ENCODE measurements around the gene CHCT1. TPM values are rescaled to one million over a fixed set of nuclear protein-coding genes. Genes with fewer than 3 reads are reported as not detected.
A peak's percentile ranks its signal among the peaks of the same experiment; 100 is the strongest.

Gene CHCT1
- total RNA-seq, 1 experiment from 2014 or later, result not detected

DNA sequence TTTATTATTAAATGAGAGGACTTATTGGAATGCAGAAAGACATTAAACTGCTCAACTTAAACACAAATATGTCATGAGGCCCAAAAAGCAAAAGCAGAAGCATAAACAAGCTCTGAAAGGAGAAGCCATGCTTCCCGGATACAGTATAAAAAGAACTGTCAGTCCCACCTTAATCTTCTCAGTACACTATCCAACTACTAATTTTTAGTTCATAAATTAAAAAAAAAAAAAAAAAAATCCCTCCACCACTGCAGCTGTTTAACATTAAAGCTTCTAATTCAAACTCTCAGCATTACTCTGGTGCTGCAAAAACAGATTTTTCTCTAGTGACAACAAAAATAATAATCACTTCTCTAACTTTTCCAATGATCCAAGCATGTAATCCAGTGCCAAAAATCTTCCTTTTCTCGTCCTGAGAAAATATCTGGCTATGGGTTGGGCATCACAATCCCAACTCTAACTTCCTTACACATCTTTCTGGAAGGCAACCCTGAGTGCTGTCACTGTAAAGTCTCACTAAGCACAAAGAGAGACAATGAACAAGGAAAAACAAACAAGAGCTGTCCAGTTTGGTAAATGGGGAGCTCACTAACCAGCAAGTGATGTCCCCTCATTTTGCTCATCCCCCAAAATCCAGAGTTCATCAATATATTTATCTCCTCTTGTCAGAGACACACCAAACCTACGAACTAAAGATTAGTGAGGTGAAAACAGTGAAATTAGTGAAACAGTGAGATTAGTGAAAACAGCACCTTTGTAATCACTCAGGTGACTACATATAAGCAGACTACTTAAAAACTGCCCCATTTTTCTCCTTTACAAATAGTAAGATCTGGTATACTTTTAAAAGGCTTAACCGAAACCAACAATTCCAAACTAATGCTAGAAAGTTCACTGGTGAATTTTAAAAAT, 35.9 kb upstream of the CHCT1 start:
- ChIA-PET CTCF (interaction anchor here (0.6 kb wide), 1 partner anchor 30 kb away, joined by 3 read pairs; no protein-coding TSS in a partner anchor), POLR2A (no interaction called here)
- TF ChIP-seq, protein P1, sequence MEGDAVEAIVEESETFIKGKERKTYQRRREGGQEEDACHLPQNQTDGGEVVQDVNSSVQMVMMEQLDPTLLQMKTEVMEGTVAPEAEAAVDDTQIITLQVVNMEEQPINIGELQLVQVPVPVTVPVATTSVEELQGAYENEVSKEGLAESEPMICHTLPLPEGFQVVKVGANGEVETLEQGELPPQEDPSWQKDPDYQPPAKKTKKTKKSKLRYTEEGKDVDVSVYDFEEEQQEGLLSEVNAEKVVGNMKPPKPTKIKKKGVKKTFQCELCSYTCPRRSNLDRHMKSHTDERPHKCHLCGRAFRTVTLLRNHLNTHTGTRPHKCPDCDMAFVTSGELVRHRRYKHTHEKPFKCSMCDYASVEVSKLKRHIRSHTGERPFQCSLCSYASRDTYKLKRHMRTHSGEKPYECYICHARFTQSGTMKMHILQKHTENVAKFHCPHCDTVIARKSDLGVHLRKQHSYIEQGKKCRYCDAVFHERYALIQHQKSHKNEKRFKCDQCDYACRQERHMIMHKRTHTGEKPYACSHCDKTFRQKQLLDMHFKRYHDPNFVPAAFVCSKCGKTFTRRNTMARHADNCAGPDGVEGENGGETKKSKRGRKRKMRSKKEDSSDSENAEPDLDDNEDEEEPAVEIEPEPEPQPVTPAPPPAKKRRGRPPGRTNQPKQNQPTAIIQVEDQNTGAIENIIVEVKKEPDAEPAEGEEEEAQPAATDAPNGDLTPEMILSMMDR (IDR thresholded peaks at IDR 0.05; ENCODE audit: insufficient read depth in 1 of 2, low read depth in 1 of 2, low read length in 1 of 2, severe bottlenecking in 1 of 2, unreplicated experiment in 1 of 2), result no peak
- peak overlapping the region; percentile 15 for H3K27ac Mint-ChIP-seq (ENCODE audit: unreplicated experiment)
- Histone ChIP-seq H3K4me3 (ENCODE audit: low read depth, low read length) (no peak overlapping the region), H3K36me3 (ENCODE audit: control insufficient read depth, insufficient read depth, low read length) (no peaks in the 10 kb centered on the region), H3K27me3 (replicated peaks; ENCODE audit: control insufficient read depth, insufficient read depth, low read length) (no peaks in the 10 kb centered on the region), H3K9me3 (no peaks in the 10 kb centered on the region), H3K4me1 (peaks cover 19% of the 10 kb centered on the region)
- no peaks in the 10 kb centered on the region for H3K9me3 Mint-ChIP-seq (ENCODE audit: unreplicated experiment)
- BruUV-seq (replicated peaks), result no TSS peak
- no peak for DNase-seq
- peaks cover 10% of the 10 kb centered on the region for H3K36me3 Mint-ChIP-seq (ENCODE audit: insufficient read depth, unreplicated experiment)
- H3K4me3 Mint-ChIP-seq (ENCODE audit: unreplicated experiment), result no peak overlapping the region
- H3K4me1 Mint-ChIP-seq (ENCODE audit: low read depth, unreplicated experiment), result peaks cover 39% of the 10 kb centered on the region
- intact Hi-C loops (cut with micrococcal nuclease; ENCODE audit: unreplicated experiment), result no loop called here
- H3K27me3 Mint-ChIP-seq (ENCODE audit: insufficient read depth, unreplicated experiment), result no peaks in the 10 kb centered on the region

DNA sequence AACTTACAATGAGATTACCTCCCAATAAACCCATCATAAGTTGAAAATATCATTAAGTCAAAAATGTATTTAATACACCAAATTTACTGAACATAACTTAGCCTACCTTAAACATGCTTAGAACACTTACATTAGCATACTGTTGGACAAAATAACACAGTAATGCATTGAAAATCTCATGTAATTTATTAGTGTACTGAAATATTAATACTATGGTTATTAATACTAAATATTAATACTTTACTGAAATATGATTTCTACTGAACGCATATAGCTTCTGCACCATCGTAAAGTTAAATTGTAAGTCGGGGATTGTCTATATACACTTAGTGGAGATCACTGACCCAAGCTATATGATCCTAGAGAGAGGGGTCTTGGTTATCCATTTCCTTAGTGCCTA, 34.6 kb upstream of the CHCT1 start:
- DNase-seq, result no peak
- Mint-ChIP-seq H3K4me3 (ENCODE audit: unreplicated experiment) (no peak overlapping the region), H3K9me3 (ENCODE audit: unreplicated experiment) (no peaks in the 10 kb centered on the region), H3K36me3 (ENCODE audit: insufficient read depth, unreplicated experiment) (peaks cover 19% of the 10 kb centered on the region), H3K4me1 (ENCODE audit: low read depth, unreplicated experiment) (peaks cover 39% of the 10 kb centered on the region), H3K27ac (ENCODE audit: unreplicated experiment) (no peak overlapping the region), H3K27me3 (ENCODE audit: insufficient read depth, unreplicated experiment) (no peaks in the 10 kb centered on the region)
- no peaks in the 10 kb centered on the region for H3K36me3 ChIP-seq (ENCODE audit: control insufficient read depth, insufficient read depth, low read length)
- no TSS peak for BruUV-seq (replicated peaks)
- CTCF ChIA-PET, result no interaction called here
- peaks cover 18% of the 10 kb centered on the region for H3K4me1 ChIP-seq
- no peak overlapping the region for H3K4me3 ChIP-seq (ENCODE audit: low read depth, low read length)
- POLR2A ChIA-PET, result no interaction called here
- no peaks in the 10 kb centered on the region for H3K27me3 ChIP-seq (replicated peaks; ENCODE audit: control insufficient read depth, insufficient read depth, low read length)
- TF ChIP-seq, protein P1 (IDR thresholded peaks at IDR 0.05; ENCODE audit: insufficient read depth in 1 of 2, low read depth in 1 of 2, low read length in 1 of 2, severe bottlenecking in 1 of 2, unreplicated experiment in 1 of 2), result no peak
- intact Hi-C loops (cut with micrococcal nuclease; ENCODE audit: unreplicated experiment), result no loop called here
- no peaks in the 10 kb centered on the region for H3K9me3 ChIP-seq

DNA sequence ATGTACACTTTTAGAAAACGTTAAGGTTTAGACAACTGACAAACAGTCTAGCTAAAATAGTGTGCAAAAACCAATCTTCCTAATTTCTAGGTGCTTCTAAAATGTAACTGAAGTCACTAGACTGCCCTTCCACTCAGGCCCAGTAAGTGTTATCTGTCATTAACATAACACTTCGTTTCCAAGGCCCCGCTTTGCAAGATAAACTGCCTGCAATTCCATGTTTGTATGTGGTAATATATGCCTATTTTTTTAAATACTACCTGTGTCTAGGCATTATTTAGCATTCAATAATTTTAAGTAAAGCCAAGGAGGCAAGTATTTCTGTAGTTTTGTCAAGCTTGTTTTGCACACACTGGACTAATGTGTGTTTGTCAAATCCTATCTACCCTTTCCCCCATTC, 33.5 kb upstream of the CHCT1 start:
- no TSS peak for BruUV-seq (replicated peaks)
- Mint-ChIP-seq H3K36me3 (ENCODE audit: insufficient read depth, unreplicated experiment) (peaks cover 19% of the 10 kb centered on the region), H3K27me3 (ENCODE audit: insufficient read depth, unreplicated experiment) (no peaks in the 10 kb centered on the region), H3K4me1 (ENCODE audit: low read depth, unreplicated experiment) (peaks cover 31% of the 10 kb centered on the region), H3K4me3 (ENCODE audit: unreplicated experiment) (no peak overlapping the region), H3K9me3 (ENCODE audit: unreplicated experiment) (no peaks in the 10 kb centered on the region), H3K27ac (ENCODE audit: unreplicated experiment) (no peak overlapping the region)
- Histone ChIP-seq H3K4me1 (peaks cover 11% of the 10 kb centered on the region), H3K27me3 (replicated peaks; ENCODE audit: control insufficient read depth, insufficient read depth, low read length) (no peaks in the 10 kb centered on the region), H3K36me3 (ENCODE audit: control insufficient read depth, insufficient read depth, low read length) (no peaks in the 10 kb centered on the region), H3K9me3 (no peaks in the 10 kb centered on the region), H3K4me3 (ENCODE audit: low read depth, low read length) (no peak overlapping the region)
- no peak for DNase-seq
- POLR2A ChIA-PET, result no interaction called here
- TF ChIP-seq, protein P1 (IDR thresholded peaks at IDR 0.05; ENCODE audit: insufficient read depth in 1 of 2, low read depth in 1 of 2, low read length in 1 of 2, severe bottlenecking in 1 of 2, unreplicated experiment in 1 of 2), result no peak
- intact Hi-C loops (cut with micrococcal nuclease; ENCODE audit: unreplicated experiment), result no loop called here
- CTCF ChIA-PET, result no interaction called here

Measured in Caco-2 (cell line).